ENCODE results near the gene KPNB1.
A peak's percentile ranks its signal among the peaks of the same experiment; 100 is the strongest.

The KPNB1 gene

GRCh38 chr17:47649972-47650524, 329 bp downstream of the KPNB1 start:
- peak overlapping the region; percentile 73 for H3K4me3 ChIP-seq (ENCODE audit: control insufficient read depth, low read depth, low read length)
- DNase-seq (ENCODE audit: low read depth) = no peak
- TF ChIP-seq CTCF (conservative IDR thresholded peaks at IDR 0.05; ENCODE audit: control insufficient read depth, insufficient read depth, low read depth, low read length) = no peak

GRCh38 chr17:47650525-47651522, 1.1 kb downstream of the KPNB1 start:
- H3K4me3 ChIP-seq (ENCODE audit: control insufficient read depth, low read depth, low read length) = peak overlapping the region; percentile 73
- TF ChIP-seq CTCF (conservative IDR thresholded peaks at IDR 0.05; ENCODE audit: control insufficient read depth, insufficient read depth, low read depth, low read length) = no peak
- DNase-seq (ENCODE audit: low read depth) = peak; percentile 94

DNA sequence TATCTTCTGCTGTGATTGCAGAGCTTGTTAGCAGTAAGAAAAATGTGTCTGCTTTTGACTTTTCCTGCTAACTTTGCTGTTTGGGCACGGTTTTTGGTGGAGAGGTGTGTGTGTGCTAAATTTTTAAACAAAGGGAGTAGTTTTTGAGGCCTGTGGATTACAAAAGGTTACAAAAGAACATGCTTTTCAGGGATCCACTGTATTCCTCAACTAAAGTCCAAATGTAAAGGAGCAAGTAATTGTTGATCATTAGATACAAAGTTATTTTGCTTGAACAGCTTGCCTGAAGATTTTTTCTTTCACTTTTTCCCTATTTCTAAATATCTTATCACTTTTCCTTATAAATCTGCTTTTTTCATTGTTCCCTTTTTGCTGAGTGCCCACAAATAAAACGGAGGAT, 2.0 kb downstream of the KPNB1 start:
- no peak for TF ChIP-seq CTCF (conservative IDR thresholded peaks at IDR 0.05; ENCODE audit: control insufficient read depth, insufficient read depth, low read depth, low read length)

GRCh38 chr17:47652570-47652969, 2.9 kb downstream of the KPNB1 start:
- TF ChIP-seq CTCF (conservative IDR thresholded peaks at IDR 0.05; ENCODE audit: control insufficient read depth, insufficient read depth, low read depth, low read length) = no peak
- peak; percentile 29 for DNase-seq (ENCODE audit: low read depth)

More for the DNA sequence above, 2.0 kb downstream of the KPNB1 start:
- DNase-seq (ENCODE audit: low read depth) = no peak
- peak overlapping the region; percentile 0 for H3K4me3 ChIP-seq (ENCODE audit: control insufficient read depth, low read depth, low read length)

GRCh38 chr17:47653442-47653841, 3.7 kb downstream of the KPNB1 start:
- no peak for TF ChIP-seq CTCF (conservative IDR thresholded peaks at IDR 0.05; ENCODE audit: control insufficient read depth, insufficient read depth, low read depth, low read length)
- no peak for DNase-seq (ENCODE audit: low read depth)
- no peak overlapping the region for H3K4me3 ChIP-seq (ENCODE audit: control insufficient read depth, low read depth, low read length)

More at GRCh38 chr17:47652570-47652969, 2.9 kb downstream of the KPNB1 start:
- no peak overlapping the region for H3K4me3 ChIP-seq (ENCODE audit: control insufficient read depth, low read depth, low read length)

DNA sequence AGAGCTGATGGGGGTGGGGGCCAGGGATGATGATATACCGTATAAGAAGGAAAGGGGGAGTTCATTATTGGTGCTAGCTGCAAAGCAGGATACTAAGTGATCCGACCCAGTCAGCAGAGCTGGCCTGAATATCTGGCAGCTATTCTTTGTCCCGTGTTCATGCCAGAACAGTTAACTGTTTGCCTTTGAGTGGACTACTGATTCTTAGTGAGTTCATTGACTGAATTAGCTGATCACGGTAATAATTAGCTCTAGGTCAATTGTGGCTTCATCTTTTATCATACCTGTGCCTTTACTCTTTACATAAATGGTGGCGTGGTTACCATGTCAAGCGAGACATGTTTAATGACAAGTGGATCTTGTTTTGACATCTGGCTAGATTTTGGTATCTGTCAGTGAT, 5.3 kb downstream of the KPNB1 start:
- DNase-seq (ENCODE audit: low read depth) = peak; percentile 24
- peak overlapping the region; percentile 16 for H3K4me3 ChIP-seq (ENCODE audit: control insufficient read depth, low read depth, low read length)
- TF ChIP-seq CTCF (conservative IDR thresholded peaks at IDR 0.05; ENCODE audit: control insufficient read depth, insufficient read depth, low read depth, low read length) = no peak
